ENCODE results near the gene GALNT14.

The GALNT14 gene

DNA sequence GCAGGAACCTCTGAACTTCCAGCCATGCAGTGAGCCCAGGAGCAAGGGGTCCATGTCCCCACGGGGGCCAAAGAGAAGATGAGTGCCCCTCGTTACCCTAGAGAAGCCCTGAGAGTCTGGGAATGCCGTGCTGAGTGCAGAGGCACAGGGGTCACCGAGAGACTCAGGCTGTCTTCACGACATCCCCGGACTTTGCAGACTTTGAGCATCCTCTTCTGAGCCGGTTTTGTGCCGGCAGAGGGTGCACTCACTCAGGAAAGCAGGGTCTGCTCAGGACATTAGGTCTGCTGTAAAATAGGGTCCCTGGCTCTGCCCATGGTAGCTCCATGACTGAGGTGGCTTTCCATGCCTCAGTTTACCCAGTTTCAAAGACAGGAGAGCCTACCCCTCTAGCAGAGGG lies 71.0 kb downstream of the GALNT14 start:
- H3K4me1 ChIP-seq (ENCODE audit: control insufficient read depth, insufficient read depth, low read depth, low read length) = peaks cover 30% of the 10 kb centered on the region
- no peak overlapping the region for H3K4ac ChIP-seq (ENCODE audit: low read depth in 1 of 2, low read length in 2 of 2)
- no peak overlapping the region for H3K18ac ChIP-seq (ENCODE audit: low read depth in 1 of 2, low read length in 2 of 2)
- H2BK5ac ChIP-seq (ENCODE audit: low read depth, low read length, poor library complexity, severe bottlenecking) = no peak overlapping the region
- no peak overlapping the region for H2BK15ac ChIP-seq (ENCODE audit: low read depth, poor library complexity, severe bottlenecking)
- H3K27ac ChIP-seq (ENCODE audit: low read length, poor library complexity, severe bottlenecking) = no peak overlapping the region
- H3K4me2 ChIP-seq (ENCODE audit: low read length, poor library complexity, severe bottlenecking) = no peak overlapping the region
- H2BK120ac ChIP-seq (ENCODE audit: low read depth, low read length) = no peak overlapping the region
- peaks cover 42% of the 10 kb centered on the region for H3K79me1 ChIP-seq (replicated peaks; ENCODE audit: low read length, poor library complexity, severe bottlenecking)
- peaks cover 0 to 12% of the 10 kb centered on the region in 2 experiments for H3K27me3 ChIP-seq (ENCODE audit: control insufficient read depth in 1 of 2, insufficient read depth in 1 of 2, low read length in 2 of 2)
- no peak overlapping the region for H3K4me3 ChIP-seq (ENCODE audit: insufficient read depth in 1 of 2, low read depth in 1 of 2, low read length in 2 of 2)
- H2AK5ac ChIP-seq (ENCODE audit: low read length, severe bottlenecking) = no peak overlapping the region
- WGBS = 71% methylated on average over 8 of the region's 8 CpGs
- no peak overlapping the region for H4K91ac ChIP-seq (ENCODE audit: low read length)
- no peaks in the 10 kb centered on the region for H3K9me3 ChIP-seq (ENCODE audit: control insufficient read depth, low read length)
- H3K36me3 ChIP-seq (ENCODE audit: control insufficient read depth in 1 of 2, insufficient read depth in 2 of 2, low read depth in 1 of 2, low read length in 2 of 2) = peaks cover 0 to 10% of the 10 kb centered on the region in 2 experiments
- H3K23ac ChIP-seq (ENCODE audit: low read length in 2 of 2) = no peak overlapping the region
- no peak overlapping the region for H3K9ac ChIP-seq (ENCODE audit: low read length)
- H4K8ac ChIP-seq (ENCODE audit: low read length) = no peak overlapping the region
- no peak overlapping the region for H2BK12ac ChIP-seq (ENCODE audit: low read length in 2 of 2)
- no peak overlapping the region for H2AFZ ChIP-seq (ENCODE audit: low read depth, low read length)
- H3K14ac ChIP-seq (ENCODE audit: low read length in 2 of 2) = no peak overlapping the region
- DNase-seq = no peak

DNA sequence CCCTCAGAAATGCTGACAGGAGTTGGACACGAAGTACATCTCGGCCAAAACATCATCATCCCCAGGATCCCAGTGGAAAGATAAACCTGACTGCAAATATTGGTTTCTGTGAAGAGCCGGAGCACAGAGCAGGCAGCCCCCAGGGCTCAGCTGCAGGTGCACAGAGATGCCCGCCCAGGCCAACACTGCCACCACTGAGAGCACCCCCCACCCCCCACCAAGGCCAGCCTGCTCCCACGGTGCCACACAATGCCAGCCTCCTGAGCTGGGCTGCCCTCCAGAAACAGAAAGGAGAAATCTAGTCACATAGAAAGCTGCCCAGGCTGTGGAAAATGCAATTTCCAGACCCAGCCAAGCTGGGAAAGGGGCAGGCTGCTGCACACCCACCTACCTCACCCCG lies 71.7 kb downstream of the GALNT14 start:
- WGBS = 69% methylated on average over 6 of the region's 6 CpGs
- no peak overlapping the region for H3K14ac ChIP-seq (ENCODE audit: low read length in 2 of 2)

DNA sequence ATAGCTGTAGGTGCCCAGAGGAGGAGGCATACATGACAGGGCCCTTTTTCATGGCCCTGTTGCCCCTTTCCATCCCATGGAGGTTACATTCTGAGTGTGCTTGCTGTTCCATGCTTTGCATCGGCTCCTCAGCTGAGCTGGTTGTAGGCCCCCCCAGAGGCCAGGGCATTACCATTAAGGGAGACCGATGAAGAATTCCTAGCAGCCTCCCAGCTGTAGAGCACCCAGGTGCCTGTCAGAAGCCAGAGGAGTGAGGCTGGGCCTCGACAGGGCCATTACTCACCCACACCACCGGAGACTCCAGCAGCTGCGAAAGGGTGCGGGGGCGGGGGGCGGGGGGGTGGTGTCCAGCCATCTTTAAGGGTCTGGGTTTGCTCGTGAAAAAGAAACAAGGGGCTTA lies 72.2 kb downstream of the GALNT14 start:
- H2AK5ac ChIP-seq (ENCODE audit: low read length, severe bottlenecking) = no peak overlapping the region
- WGBS = 69% methylated on average over 9 of the region's 9 CpGs
- H2BK15ac ChIP-seq (ENCODE audit: low read depth, poor library complexity, severe bottlenecking) = no peak overlapping the region

More for the DNA sequence above, 71.7 kb downstream of the GALNT14 start:
- Histone ChIP-seq H3K79me1 (replicated peaks; ENCODE audit: low read length, poor library complexity, severe bottlenecking) (peaks cover 39% of the 10 kb centered on the region), H3K27ac (ENCODE audit: low read length, poor library complexity, severe bottlenecking) (no peak overlapping the region), H3K18ac (ENCODE audit: low read depth in 1 of 2, low read length in 2 of 2) (no peak overlapping the region), H3K9me3 (ENCODE audit: control insufficient read depth, low read length) (no peaks in the 10 kb centered on the region), H3K4me2 (ENCODE audit: low read length, poor library complexity, severe bottlenecking) (no peak overlapping the region), H2BK5ac (ENCODE audit: low read depth, low read length, poor library complexity, severe bottlenecking) (no peak overlapping the region), H4K91ac (ENCODE audit: low read length) (no peak overlapping the region), H4K8ac (ENCODE audit: low read length) (no peak overlapping the region), H3K4me1 (ENCODE audit: control insufficient read depth, insufficient read depth, low read depth, low read length) (peaks cover 29% of the 10 kb centered on the region), H2BK12ac (ENCODE audit: low read length in 2 of 2) (no peak overlapping the region), H3K9ac (ENCODE audit: low read length) (no peak overlapping the region), H2AFZ (ENCODE audit: low read depth, low read length) (no peak overlapping the region), H3K23ac (ENCODE audit: low read length in 2 of 2) (no peak overlapping the region), H3K4me3 (ENCODE audit: insufficient read depth in 1 of 2, low read depth in 1 of 2, low read length in 2 of 2) (no peak overlapping the region), H2AK5ac (ENCODE audit: low read length, severe bottlenecking) (peak overlapping the region; percentile 47), H2BK120ac (ENCODE audit: low read depth, low read length) (no peak overlapping the region), H2BK15ac (ENCODE audit: low read depth, poor library complexity, severe bottlenecking) (no peak overlapping the region), H3K4ac (ENCODE audit: low read depth in 1 of 2, low read length in 2 of 2) (no peak overlapping the region), H3K27me3 (ENCODE audit: control insufficient read depth in 1 of 2, insufficient read depth in 1 of 2, low read length in 2 of 2) (peaks cover 0 to 12% of the 10 kb centered on the region in 2 experiments), H3K36me3 (ENCODE audit: control insufficient read depth in 1 of 2, insufficient read depth in 2 of 2, low read depth in 1 of 2, low read length in 2 of 2) (peaks cover 0 to 4% of the 10 kb centered on the region in 2 experiments)
- DNase-seq = no peak

DNA sequence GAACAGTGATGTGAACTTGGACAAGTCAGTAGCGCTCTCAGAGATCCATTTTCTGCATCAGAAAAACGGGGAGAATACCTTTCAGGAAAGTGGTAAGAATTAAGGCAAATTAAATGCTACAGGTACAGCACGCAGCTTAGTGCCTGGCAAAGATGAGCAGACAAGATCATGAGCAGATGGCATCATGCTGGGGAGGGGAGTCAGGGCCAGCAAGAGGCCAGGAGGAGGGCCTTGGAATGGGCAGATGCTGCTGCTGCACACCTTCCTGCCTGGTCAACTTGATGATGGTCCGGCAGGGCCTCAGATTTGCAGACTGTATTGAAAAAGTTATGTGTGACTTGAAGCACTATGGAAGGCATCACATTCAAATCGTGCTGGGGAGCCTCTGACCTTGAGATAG lies 72.9 kb downstream of the GALNT14 start:
- H3K23ac ChIP-seq (ENCODE audit: low read length in 2 of 2) = no peak overlapping the region
- H3K9me3 ChIP-seq (ENCODE audit: control insufficient read depth, low read length) = no peaks in the 10 kb centered on the region
- H3K36me3 ChIP-seq (ENCODE audit: control insufficient read depth in 1 of 2, insufficient read depth in 2 of 2, low read depth in 1 of 2, low read length in 2 of 2) = peaks cover 0 to 2% of the 10 kb centered on the region in 2 experiments
- H3K4ac ChIP-seq (ENCODE audit: low read depth in 1 of 2, low read length in 2 of 2) = no peak overlapping the region
- H4K91ac ChIP-seq (ENCODE audit: low read length) = no peak overlapping the region
- DNase-seq = no peak
- H3K18ac ChIP-seq (ENCODE audit: low read depth in 1 of 2, low read length in 2 of 2) = no peak overlapping the region
- H3K4me3 ChIP-seq (ENCODE audit: insufficient read depth in 1 of 2, low read depth in 1 of 2, low read length in 2 of 2) = no peak overlapping the region
- no peak overlapping the region for H2BK5ac ChIP-seq (ENCODE audit: low read depth, low read length, poor library complexity, severe bottlenecking)
- H3K14ac ChIP-seq (ENCODE audit: low read length in 2 of 2) = no peak overlapping the region
- H3K9ac ChIP-seq (ENCODE audit: low read length) = no peak overlapping the region
- no peak overlapping the region for H3K27ac ChIP-seq (ENCODE audit: low read length, poor library complexity, severe bottlenecking)
- no peak overlapping the region for H2BK12ac ChIP-seq (ENCODE audit: low read length in 2 of 2)
- H2AFZ ChIP-seq (ENCODE audit: low read depth, low read length) = no peak overlapping the region
- peaks cover 38% of the 10 kb centered on the region for H3K79me1 ChIP-seq (replicated peaks; ENCODE audit: low read length, poor library complexity, severe bottlenecking)
- no peak overlapping the region for H2BK120ac ChIP-seq (ENCODE audit: low read depth, low read length)
- 64% methylated on average over 4 of the region's 5 CpGs for WGBS
- H4K8ac ChIP-seq (ENCODE audit: low read length) = no peak overlapping the region
- H3K4me1 ChIP-seq (ENCODE audit: control insufficient read depth, insufficient read depth, low read depth, low read length) = peaks cover 30% of the 10 kb centered on the region
- H3K27me3 ChIP-seq (ENCODE audit: control insufficient read depth in 1 of 2, insufficient read depth in 1 of 2, low read length in 2 of 2) = peaks cover 0 to 12% of the 10 kb centered on the region in 2 experiments
- H3K4me2 ChIP-seq (ENCODE audit: low read length, poor library complexity, severe bottlenecking) = no peak overlapping the region
- H2AK5ac ChIP-seq (ENCODE audit: low read length, severe bottlenecking) = peak overlapping the region; percentile 14
- H2BK15ac ChIP-seq (ENCODE audit: low read depth, poor library complexity, severe bottlenecking) = no peak overlapping the region

More for the DNA sequence above, 72.2 kb downstream of the GALNT14 start:
- H3K36me3 ChIP-seq (ENCODE audit: control insufficient read depth in 1 of 2, insufficient read depth in 2 of 2, low read depth in 1 of 2, low read length in 2 of 2) = peaks cover 0 to 2% of the 10 kb centered on the region in 2 experiments
- no peak for DNase-seq
- H3K4me1 ChIP-seq (ENCODE audit: control insufficient read depth, insufficient read depth, low read depth, low read length) = peaks cover 26% of the 10 kb centered on the region
- H2AFZ ChIP-seq (ENCODE audit: low read depth, low read length) = no peak overlapping the region
- no peak overlapping the region for H3K4ac ChIP-seq (ENCODE audit: low read depth in 1 of 2, low read length in 2 of 2)
- H3K18ac ChIP-seq (ENCODE audit: low read depth in 1 of 2, low read length in 2 of 2) = no peak overlapping the region
- no peak overlapping the region for H2BK12ac ChIP-seq (ENCODE audit: low read length in 2 of 2)
- H3K4me3 ChIP-seq (ENCODE audit: insufficient read depth in 1 of 2, low read depth in 1 of 2, low read length in 2 of 2) = no peak overlapping the region
- H4K8ac ChIP-seq (ENCODE audit: low read length) = no peak overlapping the region
- H2BK5ac ChIP-seq (ENCODE audit: low read depth, low read length, poor library complexity, severe bottlenecking) = no peak overlapping the region
- no peaks in the 10 kb centered on the region for H3K9me3 ChIP-seq (ENCODE audit: control insufficient read depth, low read length)
- no peak overlapping the region for H4K91ac ChIP-seq (ENCODE audit: low read length)
- H3K27ac ChIP-seq (ENCODE audit: low read length, poor library complexity, severe bottlenecking) = peak overlapping the region; percentile 29
- H3K27me3 ChIP-seq (ENCODE audit: control insufficient read depth in 1 of 2, insufficient read depth in 1 of 2, low read length in 2 of 2) = peaks cover 0 to 12% of the 10 kb centered on the region in 2 experiments
- H3K14ac ChIP-seq (ENCODE audit: low read length in 2 of 2) = no peak overlapping the region
- H3K4me2 ChIP-seq (ENCODE audit: low read length, poor library complexity, severe bottlenecking) = no peak overlapping the region
- H3K9ac ChIP-seq (ENCODE audit: low read length) = no peak overlapping the region
- no peak overlapping the region for H2BK120ac ChIP-seq (ENCODE audit: low read depth, low read length)
- peaks cover 38% of the 10 kb centered on the region for H3K79me1 ChIP-seq (replicated peaks; ENCODE audit: low read length, poor library complexity, severe bottlenecking)
- no peak overlapping the region for H3K23ac ChIP-seq (ENCODE audit: low read length in 2 of 2)

Measured in mesenchymal stem cell (in vitro differentiated cells and primary cell).